Liver (tissue), 9 donors: ENCODE data around the gene FANCL. TPM values are rescaled to one million over a fixed set of nuclear protein-coding genes. Genes with fewer than 3 reads are reported as not detected.

Source experiments
- DNase-seq: peaks from one replicate; pipeline ENCODE4 v3.0.0-alpha.2; 2017; ENCODE audit warnings: low spot score
- H3K27ac ChIP-seq, 2 donors: one replicate each; pipeline ENCODE4 v1.7.0; 2013; ENCODE audit warnings: inconsistent platforms in 2 of 2, low read length in 2 of 2, control low read depth in 1 of 2, low read depth in 1 of 2, mild to moderate bottlenecking in 1 of 2
- H3K27me3 ChIP-seq, 4 donors: one replicate each; pipeline versions ENCODE4 v1.6.1 to v1.7.0; 2013; ENCODE audit warnings: low read length in 3 of 4, inconsistent platforms in 1 of 4, mild to moderate bottlenecking in 1 of 4, moderate library complexity in 1 of 4; ENCODE audit not compliant: control insufficient read depth in 4 of 4, insufficient read depth in 4 of 4
- H3K36me3 ChIP-seq, 4 donors: one replicate each; pipeline versions ENCODE4 v1.6.1 to v1.7.0; 2013; ENCODE audit warnings: low read length in 3 of 4, mild to moderate bottlenecking in 3 of 4, low read depth in 1 of 4, moderate library complexity in 1 of 4; ENCODE audit not compliant: control insufficient read depth in 4 of 4, insufficient read depth in 3 of 4
- H3K4me1 ChIP-seq, 4 donors: one replicate each; pipeline versions ENCODE4 v1.6.1 to v1.7.0; 2013; ENCODE audit warnings: low read length in 3 of 4, mild to moderate bottlenecking in 3 of 4, moderate library complexity in 1 of 4; ENCODE audit not compliant: control insufficient read depth in 4 of 4, insufficient read depth in 4 of 4
- H3K4me3 ChIP-seq, 3 donors: one replicate each; pipeline versions ENCODE4 v1.6.1 to v1.7.0; 2013; ENCODE audit warnings: low read length in 3 of 3, control low read depth in 1 of 3, low read depth in 1 of 3, mild to moderate bottlenecking in 1 of 3
- H3K9ac ChIP-seq, 2 donors: one replicate each; pipeline ENCODE4 v1.7.0; 2013; ENCODE audit warnings: low read length in 2 of 2, mild to moderate bottlenecking in 2 of 2, moderate library complexity in 2 of 2, control low read depth in 1 of 2, low read depth in 1 of 2
- H3K9me3 ChIP-seq, 4 donors: one replicate each; pipeline versions ENCODE4 v1.6.1 to v1.7.0; 2013; ENCODE audit warnings: low read length in 3 of 4; ENCODE audit not compliant: control insufficient read depth in 4 of 4
- ATF3 ChIP-seq: IDR thresholded peaks from 2 replicates; pipeline ENCODE4 v1.6.1; 2016; ENCODE audit warnings: antibody characterized with exemption
- CTCF ChIP-seq: fragments of 150-350 bp; IDR thresholded peaks from 2 replicates; pipeline ENCODE4 v1.5.1; 2017; ENCODE audit warnings: improper control_type of control experiment, low read depth, low read length; ENCODE audit not compliant: missing input control
- EGR1 ChIP-seq, 2 donors: IDR thresholded peaks; 2 replicates each; pipeline ENCODE4 v1.6.1; 2016 to 2018; ENCODE audit warnings: antibody characterized with exemption in 2 of 2, low read depth in 2 of 2
- FOXA1 ChIP-seq: IDR thresholded peaks from 2 replicates; pipeline ENCODE4 v1.6.1; 2016; ENCODE audit warnings: antibody characterized with exemption
- FOXA2 ChIP-seq: IDR thresholded peaks from 2 replicates; pipeline ENCODE4 v1.6.1; 2016; ENCODE audit warnings: antibody characterized with exemption
- GABPA ChIP-seq, 2 donors: IDR thresholded peaks in 1 of 2; conservative IDR thresholded peaks in 1 of 2; 2 replicates each; pipeline ENCODE4 v1.6.1; 2016; ENCODE audit warnings: antibody characterized with exemption in 2 of 2, mild to moderate bottlenecking in 1 of 2, moderate library complexity in 1 of 2
- HNF4A ChIP-seq, 2 donors: conservative IDR thresholded peaks; 2 replicates each; pipeline ENCODE4 v1.6.1; 2016; ENCODE audit warnings: antibody characterized with exemption in 2 of 2, mild to moderate bottlenecking in 2 of 2
- HNF4G ChIP-seq: IDR thresholded peaks from 2 replicates; pipeline ENCODE4 v1.6.1; 2016; ENCODE audit warnings: antibody characterized with exemption
- MAX ChIP-seq: IDR thresholded peaks from 2 replicates; pipeline ENCODE4 v1.6.1; 2016; ENCODE audit warnings: antibody characterized with exemption
- NR2F2 ChIP-seq: IDR thresholded peaks from 2 replicates; pipeline ENCODE4 v1.6.1; 2016; ENCODE audit warnings: antibody characterized with exemption
- RAD21 ChIP-seq, 2 donors: IDR thresholded peaks; 2 replicates each; pipeline ENCODE4 v1.6.1; 2016; ENCODE audit warnings: antibody characterized with exemption in 2 of 2, mild to moderate bottlenecking in 2 of 2
- REST ChIP-seq: IDR thresholded peaks from 2 replicates; pipeline ENCODE4 v1.6.1; 2016; ENCODE audit warnings: antibody characterized with exemption, mild to moderate bottlenecking
- RXRA ChIP-seq, 2 donors: IDR thresholded peaks; 2 replicates each; pipeline ENCODE4 v1.6.1; 2017 to 2018; ENCODE audit warnings: antibody characterized with exemption in 2 of 2, mild to moderate bottlenecking in 1 of 2
- SP1 ChIP-seq: IDR thresholded peaks from 2 replicates; pipeline ENCODE4 v1.6.1; 2018; ENCODE audit warnings: antibody characterized with exemption, mild to moderate bottlenecking
- TAF1 ChIP-seq: conservative IDR thresholded peaks from 2 replicates; pipeline ENCODE4 v1.6.1; 2016; ENCODE audit warnings: antibody characterized with exemption, mild to moderate bottlenecking
- YY1 ChIP-seq: IDR thresholded peaks from 2 replicates; pipeline ENCODE4 v1.6.1; 2016; ENCODE audit warnings: antibody characterized with exemption, mild to moderate bottlenecking
- ZBTB33 ChIP-seq: IDR thresholded peaks from 2 replicates; pipeline ENCODE4 v1.6.1; 2016; ENCODE audit warnings: antibody characterized with exemption
- WGBS: extraction: QIAGEN DNeasy Blood & Tissue Kit; methylation state at CpG from one replicate; pipeline ENCODE4 v1.1.7; 2013; 5-methylcytosine and 5-hydroxymethylcytosine counted together
- polyA plus RNA-seq, 2 donors: library from polyadenylated mRNA; stranded (reverse) in 1 of 2; unstranded in 1 of 2; fragments of 200-250 nt in 1 of 2; fragments of >200 nt in 1 of 2; fragmentation: Nextera tagmentation in 1 of 2; extraction: Ambion mirVana in 1 of 2; gene quantifications; one replicate each; pipeline versions ENCODE4 v1.2.1 to v1.2.3, GENCODE V29; 2013 to 2015
- total RNA-seq, 2 donors: library from RNA; depleted of rRNA; stranded (reverse); fragments of >200 nt; gene quantifications; one replicate each; pipeline ENCODE4 v1.2.3, GENCODE V29; 2014
- donor health status: healthy.
- donor health status: healthy.
- donor health status: healthy.
- donor health status: healthy.
- donor health status: healthy.

The FANCL gene
- total and polyA plus RNA-seq, 4 donors = 4.2 to 26.1 (median 16.4) TPM

GRCh38 chr2:58197894-58198293 lies 43.2 kb downstream of the FANCL start:
- Histone ChIP-seq H3K9me3 (no peaks in the 10 kb centered on the region), H3K4me3 (no peak overlapping the region), H3K27me3 (no peaks in the 10 kb centered on the region), H3K9ac (no peak overlapping the region), H3K36me3 (peaks cover 0 to 2% (median under 1%) of the 10 kb centered on the region in 4 donors), H3K4me1 (peaks cover 0 to 8% (median 3%) of the 10 kb centered on the region in 4 donors), H3K27ac (no peak overlapping the region)
- no peak for TF ChIP-seq CTCF
- TF ChIP-seq TAF1 = no peak
- TF ChIP-seq ATF3 = no peak
- TF ChIP-seq REST = no peak
- no peak for TF ChIP-seq GABPA (IDR thresholded peaks at IDR 0.05 in 1 of 2, conservative IDR thresholded peaks at IDR 0.05 in 1 of 2)
- TF ChIP-seq FOXA2 = no peak
- no peak for TF ChIP-seq FOXA1
- no peak for TF ChIP-seq SP1
- no peak for TF ChIP-seq HNF4G
- DNase-seq = no peak
- 87% methylated on average over 2 of the region's 2 CpGs for WGBS

GRCh38 chr2:58195662-58196061 lies 45.5 kb downstream of the FANCL start:
- no peak overlapping the region for H3K9ac ChIP-seq
- WGBS = 97% methylated on average over 1 of the region's 1 CpG
- H3K4me1 ChIP-seq = peaks cover 0 to 4% (median 0%) of the 10 kb centered on the region in 4 donors
- no peak for TF ChIP-seq MAX
- TF ChIP-seq RAD21 (IDR thresholded peaks at IDR 0.05) = no peak
- no peak for TF ChIP-seq HNF4A (conservative IDR thresholded peaks at IDR 0.05)
- TF ChIP-seq EGR1 (IDR thresholded peaks at IDR 0.05; ENCODE audit: low read depth in 2 of 2) = no peak
- no peak for TF ChIP-seq RXRA (IDR thresholded peaks at IDR 0.05)
- no peak for TF ChIP-seq GABPA (IDR thresholded peaks at IDR 0.05 in 1 of 2, conservative IDR thresholded peaks at IDR 0.05 in 1 of 2)
- TF ChIP-seq ZBTB33 = no peak
- no peak for TF ChIP-seq YY1
- no peak for TF ChIP-seq REST
- no peak for TF ChIP-seq ATF3
- no peak for TF ChIP-seq CTCF
- TF ChIP-seq NR2F2 = no peak
- no peak for TF ChIP-seq SP1
- TF ChIP-seq HNF4G = no peak
- TF ChIP-seq TAF1 = no peak
- no peak for TF ChIP-seq FOXA2
- no peaks in the 10 kb centered on the region for H3K9me3 ChIP-seq
- H3K27ac ChIP-seq = no peak overlapping the region
- no peak for DNase-seq
- H3K4me3 ChIP-seq = no peak overlapping the region
- no peaks in the 10 kb centered on the region for H3K27me3 ChIP-seq
- H3K36me3 ChIP-seq = peaks cover 0 to 2% (median under 1%) of the 10 kb centered on the region in 4 donors
